ENCODE data around the gene AUTS2.
"Not testable (repeated sequence)": the region's sequence is repeated elsewhere in the genome, so short reads cannot be mapped to it uniquely, and the experiment has no call there.

The AUTS2 gene

GRCh38 chr7:70706698-70707097 lies 1108.4 kb downstream of the AUTS2 start:
- no peak for DNase-seq (ENCODE audit: extremely low read depth in 1 of 2, low read depth in 1 of 2)

- no peak for DNase-seq (ENCODE audit: extremely low read depth in 1 of 2, low read depth in 1 of 2)
These were observed 1109.6 kb downstream of the AUTS2 start for GRCh38 chr7:70707823-70708243.

- DNase-seq (ENCODE audit: extremely low read depth in 1 of 2, low read depth in 1 of 2): no peak
These were observed 1111.8 kb downstream of the AUTS2 start for GRCh38 chr7:70710011-70710480.

GRCh38 chr7:70710651-70711050 lies 1112.4 kb downstream of the AUTS2 start:
- no peak for DNase-seq (ENCODE audit: extremely low read depth in 1 of 2, low read depth in 1 of 2)

GRCh38 chr7:70711452-70711851 lies 1113.2 kb downstream of the AUTS2 start:
- DNase-seq (ENCODE audit: extremely low read depth in 1 of 2, low read depth in 1 of 2): no peak

GRCh38 chr7:70712942-70713341 lies 1114.7 kb downstream of the AUTS2 start:
- no peak for DNase-seq (ENCODE audit: extremely low read depth in 1 of 2, low read depth in 1 of 2)

GRCh38 chr7:70714506-70715038 lies 1116.3 kb downstream of the AUTS2 start:
- no peak for DNase-seq (ENCODE audit: extremely low read depth in 1 of 2, low read depth in 1 of 2)

GRCh38 chr7:70717553-70718329 lies 1119.5 kb downstream of the AUTS2 start:
- DNase-seq (ENCODE audit: extremely low read depth in 1 of 2, low read depth in 1 of 2): no peak

- no peak for DNase-seq (ENCODE audit: extremely low read depth in 1 of 2, low read depth in 1 of 2)
These were observed 1120.8 kb downstream of the AUTS2 start for GRCh38 chr7:70719125-70719524.

- no peak for DNase-seq (ENCODE audit: extremely low read depth in 1 of 2, low read depth in 1 of 2)
These were observed 1122.1 kb downstream of the AUTS2 start for GRCh38 chr7:70720191-70720873.

- no peak for DNase-seq (ENCODE audit: extremely low read depth in 1 of 2, low read depth in 1 of 2)
These were observed 1123.2 kb downstream of the AUTS2 start for GRCh38 chr7:70721500-70721899.

- no peak for DNase-seq (ENCODE audit: extremely low read depth in 1 of 2, low read depth in 1 of 2)
These were observed 1125.1 kb downstream of the AUTS2 start for GRCh38 chr7:70723339-70723738.

GRCh38 chr7:70725448-70725847 lies 1127.2 kb downstream of the AUTS2 start:
- no peak for DNase-seq (ENCODE audit: extremely low read depth in 1 of 2, low read depth in 1 of 2)

- DNase-seq (ENCODE audit: extremely low read depth in 1 of 2, low read depth in 1 of 2): no peak
These were observed 1128.0 kb downstream of the AUTS2 start for GRCh38 chr7:70726294-70726693.

- DNase-seq (ENCODE audit: extremely low read depth in 1 of 2, low read depth in 1 of 2): no peak
These were observed 1128.7 kb downstream of the AUTS2 start for GRCh38 chr7:70726951-70727378.

- no peak for DNase-seq (ENCODE audit: extremely low read depth in 1 of 2, low read depth in 1 of 2)
These were observed 1129.6 kb downstream of the AUTS2 start for GRCh38 chr7:70727861-70728260.

- no peak for DNase-seq (ENCODE audit: extremely low read depth in 1 of 2, low read depth in 1 of 2)
These were observed 1130.7 kb downstream of the AUTS2 start for GRCh38 chr7:70728872-70729552.

GRCh38 chr7:70729553-70730157 lies 1131.4 kb downstream of the AUTS2 start:
- DNase-seq (ENCODE audit: extremely low read depth in 1 of 2, low read depth in 1 of 2): not testable (repeated sequence)

- DNase-seq (ENCODE audit: extremely low read depth in 1 of 2, low read depth in 1 of 2): no peak
These were observed 1132.3 kb downstream of the AUTS2 start for GRCh38 chr7:70730451-70731110.

GRCh38 chr7:70733090-70733489 lies 1134.8 kb downstream of the AUTS2 start:
- no peak for DNase-seq (ENCODE audit: extremely low read depth in 1 of 2, low read depth in 1 of 2)

Data from stimulated activated CD8-positive, alpha-beta memory T cell treated with anti-CD3 and anti-CD28 coated beads, Interleukin-7, amount 100 ng/mL, for 48 hours (primary cell).